GDM1 (cell line): ENCODE measurements around the gene MLN.
"Not testable (repeated sequence)": the region's sequence is repeated elsewhere in the genome, so short reads cannot be mapped to it uniquely, and the experiment has no call there.

ENCODE experiments used
- DNase-seq: peaks from one replicate; lab custom pipeline; 2025; lab: John Stamatoyannopoulos, UW

The MLN gene

DNA sequence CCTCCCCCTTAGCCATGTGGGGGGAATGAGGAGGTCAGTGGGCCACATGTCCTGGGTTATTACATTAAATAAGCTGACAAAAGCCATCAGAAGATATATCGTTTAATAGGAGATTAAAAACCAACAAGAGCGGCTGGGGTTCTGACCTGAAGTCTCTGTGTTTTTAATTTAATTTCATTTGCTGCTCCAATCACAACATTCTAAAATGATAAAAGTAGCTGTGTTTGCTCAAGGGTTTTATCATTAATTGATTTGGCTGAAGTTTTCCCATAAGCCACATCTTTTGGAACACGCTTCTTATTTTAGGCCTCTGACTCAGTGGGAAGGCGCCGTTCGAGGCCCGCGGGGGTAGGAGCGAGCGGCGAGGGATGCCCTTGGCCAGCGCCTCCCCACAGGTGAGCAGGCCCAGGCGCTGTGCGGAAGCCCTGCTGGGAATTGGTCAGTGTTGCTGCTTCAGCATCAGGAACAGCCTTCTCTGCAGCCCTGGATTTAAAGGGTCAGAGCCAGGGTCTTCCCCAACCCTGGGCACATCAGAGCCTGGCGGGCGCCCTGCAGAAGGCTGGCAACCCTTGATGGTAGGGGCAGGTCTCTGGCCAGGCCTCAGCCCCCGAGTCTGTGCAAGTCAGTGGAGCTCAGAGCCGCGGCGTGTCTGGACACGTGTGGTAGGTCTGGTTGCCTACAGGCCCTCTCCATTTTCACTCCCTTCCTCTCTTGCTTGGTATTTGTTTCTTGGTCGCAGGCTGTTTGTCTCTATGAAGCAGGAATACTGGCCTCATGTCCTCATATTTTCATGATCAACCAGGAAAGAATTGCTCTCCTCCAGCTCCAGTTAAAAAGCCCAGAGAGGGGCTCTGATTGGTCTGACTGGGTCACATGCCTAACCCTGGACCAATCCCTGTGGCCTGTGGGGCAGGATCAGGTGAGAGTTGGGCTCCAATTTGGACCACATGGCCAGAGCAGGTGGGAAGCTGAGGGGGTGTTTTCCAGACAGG is 30.9 kb upstream of the MLN start:
- no peak for DNase-seq

DNA sequence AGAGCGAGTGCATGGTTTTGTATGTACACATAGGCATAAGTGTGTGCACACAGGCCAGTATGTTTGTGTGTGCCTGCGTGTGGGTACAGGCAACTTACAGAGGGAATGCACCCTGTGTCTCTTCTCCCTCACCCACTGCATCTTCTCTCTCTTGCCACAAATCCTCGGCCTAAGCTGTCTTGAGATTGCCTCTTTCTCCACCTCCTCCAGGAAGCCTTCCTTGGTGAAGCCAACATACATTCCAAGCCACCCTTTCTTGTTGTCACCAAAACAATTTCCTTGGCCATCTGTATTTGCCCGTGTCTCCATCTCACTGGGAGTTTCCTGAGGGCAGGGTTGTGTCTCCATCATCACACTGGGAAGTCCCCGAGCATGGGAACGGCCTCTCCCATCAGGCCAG is 29.8 kb upstream of the MLN start:
- DNase-seq = no peak

DNA sequence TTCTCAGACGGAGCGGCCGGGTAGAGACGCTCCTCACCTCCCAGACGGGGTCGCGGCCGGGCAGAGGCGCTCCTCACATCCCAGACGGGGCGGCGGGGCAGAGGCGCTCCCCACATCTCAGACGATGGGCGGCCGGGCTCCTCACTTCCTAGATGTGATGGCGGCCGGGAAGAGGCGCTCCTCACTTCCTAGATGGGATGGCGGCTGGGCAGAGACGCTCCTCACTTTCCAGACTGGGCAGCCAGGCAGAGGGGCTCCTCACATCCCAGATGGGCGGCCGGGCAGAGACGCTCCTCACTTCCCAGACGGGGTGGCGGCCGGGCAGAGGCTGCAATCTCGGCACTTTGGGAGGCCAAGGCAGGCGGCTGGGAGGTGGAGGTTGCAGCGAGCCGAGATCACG is 29.0 kb upstream of the MLN start:
- DNase-seq = not testable (repeated sequence)

GRCh38 chr6:33831725-33832124 is 27.9 kb upstream of the MLN start:
- DNase-seq = not testable (repeated sequence)

DNA sequence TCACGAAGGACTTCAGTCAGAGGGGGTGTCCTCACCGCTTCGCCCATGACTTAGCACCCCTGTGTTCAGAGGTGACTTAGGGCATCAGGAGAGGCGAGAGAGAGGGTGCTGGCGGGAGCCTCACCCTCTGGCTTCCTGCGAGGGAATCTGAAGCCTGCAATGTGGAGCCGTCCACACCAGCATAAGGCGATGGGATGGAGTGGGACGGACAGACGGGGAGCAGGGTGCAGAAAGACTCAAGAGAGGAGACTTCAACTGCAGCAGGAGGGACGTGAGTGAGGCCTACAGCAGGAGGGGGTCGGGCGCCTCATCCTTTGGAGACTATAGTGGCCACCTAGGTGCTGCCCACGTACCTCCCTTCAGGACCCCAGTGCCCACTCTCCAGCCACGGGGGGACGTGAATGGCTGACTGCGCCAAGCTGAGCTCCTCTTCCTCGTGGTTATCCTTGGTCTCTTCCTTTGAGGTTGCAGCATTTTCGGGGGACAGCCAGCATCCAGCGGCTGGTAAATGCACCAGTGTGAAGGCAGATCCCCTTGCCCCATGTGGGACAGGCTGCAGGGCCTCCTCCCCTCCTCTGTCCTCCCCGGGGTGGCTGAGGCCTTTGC is 26.9 kb upstream of the MLN start:
- DNase-seq = no peak

DNA sequence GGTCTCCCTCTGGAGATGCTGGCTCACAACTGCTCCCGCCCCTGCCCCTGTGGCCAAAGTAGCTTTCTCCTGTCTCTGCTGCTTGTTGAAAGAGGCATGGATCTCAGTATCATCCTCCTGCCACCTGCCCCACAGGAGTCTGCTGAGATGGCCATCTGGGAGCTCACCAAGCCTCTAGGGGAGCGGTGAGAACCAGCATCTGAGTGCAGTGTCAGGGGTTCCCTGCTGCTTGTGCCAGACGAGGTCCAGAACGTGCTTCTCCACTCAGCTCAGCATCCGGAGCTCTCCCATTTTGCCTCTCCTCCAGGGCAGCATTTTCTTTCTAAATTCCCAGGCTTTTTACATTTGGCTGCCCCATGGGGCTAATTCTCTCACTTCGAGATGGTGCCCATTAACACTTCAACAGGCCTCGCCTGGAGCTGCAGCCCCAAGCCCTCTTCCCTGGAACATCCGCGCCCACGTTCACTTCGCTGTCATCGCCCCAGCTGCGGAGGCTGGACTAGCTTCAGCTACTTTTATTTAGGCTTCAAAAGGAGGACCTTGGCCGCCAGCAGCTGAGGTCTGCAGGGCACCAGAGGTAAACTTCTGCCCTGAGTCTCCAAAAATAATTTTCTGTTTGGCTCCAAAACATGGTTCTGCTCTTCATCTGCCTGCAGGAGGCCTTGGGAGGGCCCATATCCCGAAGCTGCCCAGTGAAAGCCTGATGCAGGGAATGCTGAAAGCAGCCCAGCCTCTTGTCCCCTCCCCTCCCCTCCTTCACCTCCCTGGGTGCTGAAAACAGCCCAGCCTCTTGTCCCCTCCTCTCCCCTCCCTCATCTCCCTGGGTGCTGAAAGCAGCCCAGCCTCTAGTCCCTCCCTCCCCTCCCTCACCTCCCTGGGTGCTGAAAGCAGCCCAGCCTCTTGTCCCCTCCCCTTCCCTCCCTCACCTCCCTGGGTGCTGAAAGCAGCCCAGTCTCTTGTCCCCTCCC is 25.2 kb upstream of the MLN start:
- DNase-seq = no peak

DNA sequence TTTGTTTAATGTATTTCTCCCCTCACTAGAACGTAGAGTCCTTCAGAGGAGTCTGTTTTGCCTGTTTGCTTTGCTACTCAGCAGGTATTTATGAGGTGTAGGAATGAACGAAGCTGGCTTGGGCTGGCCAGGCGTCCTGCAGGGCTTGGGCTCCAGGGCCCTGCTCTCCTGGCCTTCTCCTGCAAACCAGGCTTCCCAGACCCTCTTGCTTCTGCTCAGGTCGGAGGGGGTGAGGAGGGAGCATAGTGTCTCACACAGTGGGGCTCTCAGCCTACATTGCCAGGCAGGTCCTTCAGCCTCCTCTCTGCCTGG is 24.6 kb upstream of the MLN start:
- DNase-seq = no peak

GRCh38 chr6:33827546-33828451 is 24.0 kb upstream of the MLN start:
- no peak for DNase-seq

GRCh38 chr6:33826537-33826936 is 22.7 kb upstream of the MLN start:
- no peak for DNase-seq

DNA sequence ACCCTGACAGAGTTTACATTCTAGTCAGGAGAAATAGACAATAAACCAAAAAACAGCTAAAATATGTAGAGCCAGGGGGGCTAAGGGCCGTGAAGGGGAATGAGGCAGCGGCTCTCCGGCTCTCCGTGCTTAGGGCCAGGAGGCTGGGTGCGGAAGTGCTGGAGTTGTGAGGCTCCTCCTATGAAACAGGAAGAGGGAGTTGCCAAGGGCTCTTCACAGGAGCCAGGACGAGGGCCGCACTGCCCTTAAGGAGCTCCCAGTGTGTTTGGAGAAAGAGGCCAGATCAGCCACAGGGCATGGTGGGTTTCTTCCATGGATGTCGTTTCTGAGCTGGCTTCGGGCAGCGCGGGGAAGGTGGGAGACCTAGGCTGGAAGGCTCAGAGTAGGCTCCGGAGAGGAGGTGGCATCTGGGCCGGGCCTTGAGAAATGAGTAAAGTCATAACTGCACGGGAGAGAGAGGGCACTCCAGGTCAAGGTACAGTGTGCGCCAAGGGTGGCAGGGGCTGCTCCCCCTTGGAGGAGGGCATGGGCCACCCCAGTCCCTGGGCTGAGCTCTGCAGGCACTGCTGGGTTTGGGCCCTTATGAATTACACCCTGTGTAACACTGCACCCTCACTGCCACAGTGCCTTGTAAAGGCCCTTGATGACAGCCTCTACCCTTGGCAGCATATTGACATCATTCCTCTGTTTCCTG is 20.8 kb upstream of the MLN start:
- DNase-seq = no peak

DNA sequence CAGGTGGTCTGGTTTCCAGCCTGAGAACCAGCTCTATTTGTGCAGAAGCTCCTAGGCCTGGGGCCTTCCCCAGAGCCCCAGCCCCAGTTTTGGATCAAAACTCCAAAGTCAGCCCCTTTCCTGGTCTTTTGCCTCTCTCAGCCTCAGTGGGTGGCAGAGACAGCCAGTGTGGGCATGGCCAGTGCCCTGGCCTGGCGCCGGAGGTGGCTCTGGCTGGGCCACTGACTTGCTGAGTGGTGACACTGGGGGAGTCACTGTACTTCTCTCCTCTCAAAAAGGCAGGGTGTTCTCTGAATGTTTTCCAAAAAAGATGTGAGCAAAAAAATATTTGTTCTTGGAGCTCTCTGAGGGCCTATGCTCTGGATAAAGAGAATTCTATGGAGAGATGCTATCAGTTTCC is 20.0 kb upstream of the MLN start:
- no peak for DNase-seq

DNA sequence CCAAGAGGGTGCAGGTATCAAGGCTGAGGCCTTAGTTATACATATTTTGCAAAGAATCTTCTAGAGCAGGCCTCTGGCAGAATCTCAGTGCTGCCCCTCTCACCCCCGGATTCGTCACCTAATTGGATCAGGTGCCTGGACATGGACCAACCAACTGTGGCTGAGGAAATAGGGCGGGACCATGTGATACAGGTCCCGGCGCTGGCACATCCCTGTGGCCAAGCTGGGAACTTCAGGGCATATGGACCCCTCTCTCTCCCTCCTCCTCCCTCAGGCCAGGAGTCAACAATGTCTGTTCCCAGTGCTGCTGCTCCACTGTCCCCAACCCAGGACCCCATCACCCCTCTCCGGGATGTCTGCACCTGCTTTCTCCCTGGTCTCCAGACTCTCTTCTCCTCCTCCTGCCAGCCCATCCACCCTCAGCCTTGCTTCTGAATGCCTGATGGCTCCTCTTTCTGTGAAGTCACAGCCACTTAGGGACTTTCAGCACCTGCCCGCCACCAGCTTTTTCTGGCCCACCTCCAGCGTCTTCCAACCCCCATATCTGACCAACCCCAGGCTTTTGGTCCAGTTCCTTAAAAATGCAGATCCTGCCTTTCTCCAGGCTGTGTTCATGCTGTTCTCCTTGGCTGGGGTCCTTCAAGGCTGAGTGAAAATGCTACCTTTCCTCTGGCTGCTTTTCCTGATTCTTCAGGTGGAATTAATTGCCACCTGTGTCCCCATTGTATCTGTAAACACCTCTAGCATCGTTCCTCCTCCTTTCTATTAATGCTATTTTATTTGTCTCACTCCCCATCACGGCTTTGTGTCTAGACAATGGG is 19.0 kb upstream of the MLN start:
- no peak for DNase-seq

DNA sequence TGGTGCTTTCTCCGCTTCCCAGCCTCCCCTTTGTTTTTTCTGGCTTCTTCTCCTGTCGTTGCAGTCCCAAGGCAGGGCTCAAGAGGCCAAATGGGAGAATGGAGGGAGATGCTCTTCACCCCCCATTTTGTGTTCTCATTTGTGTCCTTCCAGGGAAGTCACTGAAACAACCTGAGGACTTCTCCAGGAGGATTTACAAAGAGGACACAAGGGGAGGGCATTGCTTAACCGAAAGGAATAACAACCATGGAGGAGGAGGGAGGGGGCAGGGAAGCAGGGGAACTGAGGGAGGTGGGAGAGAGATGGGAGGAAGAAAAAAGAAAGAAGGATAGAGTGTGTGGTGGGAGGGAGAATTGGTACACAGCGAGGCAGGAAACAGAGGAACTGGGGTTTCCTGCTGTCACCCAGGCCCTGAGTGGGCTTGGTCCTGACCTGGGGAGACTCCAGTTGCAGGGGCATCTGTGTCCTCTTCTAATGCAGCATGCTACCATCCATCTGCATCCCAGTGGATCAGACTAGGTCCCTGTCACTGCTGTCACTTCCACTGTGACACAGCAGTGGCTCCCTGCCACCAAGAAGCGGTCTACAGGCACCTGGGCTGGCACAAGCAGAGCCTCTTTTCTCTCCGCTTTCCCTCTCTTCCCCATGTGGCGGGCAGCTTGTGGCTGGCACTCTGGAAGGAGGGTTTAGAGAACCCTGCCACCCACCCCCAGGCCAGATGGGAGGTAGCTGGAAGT is 17.1 kb upstream of the MLN start:
- peak; percentile 38 for DNase-seq

GRCh38 chr6:33820243-33820642 is 16.4 kb upstream of the MLN start:
- DNase-seq = no peak

DNA sequence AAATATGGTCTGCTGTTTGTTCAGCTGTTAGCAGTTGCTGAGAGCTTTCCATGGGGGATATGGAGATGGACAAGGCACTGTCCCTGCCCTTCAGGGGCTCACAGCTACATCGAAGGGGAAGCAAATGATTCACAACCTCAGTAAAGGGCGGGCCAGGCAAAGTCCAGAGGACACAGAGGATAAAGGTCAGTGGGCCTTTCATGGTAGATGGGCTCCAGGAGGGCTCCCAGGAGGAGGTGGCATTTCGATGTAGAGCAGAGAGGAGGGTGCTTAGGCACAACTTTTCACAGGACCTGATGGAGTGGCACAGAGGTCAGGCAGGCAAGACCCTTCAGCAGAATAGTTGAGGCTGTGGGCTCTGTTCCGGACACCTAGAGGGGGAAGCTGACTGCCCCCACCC is 15.2 kb upstream of the MLN start:
- DNase-seq = no peak

GRCh38 chr6:33818293-33818692 is 14.5 kb upstream of the MLN start:
- DNase-seq = no peak

DNA sequence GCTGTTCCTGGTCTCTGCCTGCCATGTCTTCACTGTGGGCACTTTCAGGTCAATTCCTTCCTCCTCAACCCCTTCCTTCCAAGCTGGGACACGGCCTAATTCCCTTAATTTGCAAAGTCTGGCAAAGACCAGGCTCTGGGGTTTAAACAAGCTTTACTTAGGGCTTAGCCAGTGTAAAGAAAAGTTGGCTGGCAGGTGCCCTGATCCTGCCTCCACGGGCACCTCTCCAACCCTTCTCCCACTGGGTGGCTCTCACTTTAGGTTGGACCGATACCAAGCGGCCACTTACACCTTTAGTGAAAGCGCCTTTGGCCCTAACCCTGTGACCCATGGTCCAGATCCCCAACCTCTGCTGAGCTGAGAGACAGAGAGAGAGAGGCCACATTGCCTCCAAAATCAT is 13.7 kb upstream of the MLN start:
- DNase-seq = no peak

DNA sequence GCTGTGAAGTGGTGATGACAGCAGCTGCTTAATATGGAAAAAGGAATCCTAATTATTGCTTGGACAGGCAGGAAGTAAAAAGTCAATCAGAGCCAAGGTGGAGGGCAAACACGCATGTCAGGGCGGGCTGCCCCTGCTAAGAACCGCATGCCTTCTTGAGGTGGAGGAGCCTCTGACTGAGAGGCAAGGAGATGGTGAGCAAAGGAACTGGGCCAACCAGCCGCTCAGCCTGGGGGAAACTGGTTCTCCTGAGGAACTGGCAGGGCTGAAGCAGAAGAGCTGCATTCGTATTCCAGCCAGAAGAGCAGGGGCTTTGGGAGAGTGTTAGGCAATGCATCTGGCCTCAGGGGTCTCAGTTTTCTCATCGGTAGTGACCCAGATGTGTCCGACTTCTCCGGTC is 13.1 kb upstream of the MLN start:
- DNase-seq = no peak

DNA sequence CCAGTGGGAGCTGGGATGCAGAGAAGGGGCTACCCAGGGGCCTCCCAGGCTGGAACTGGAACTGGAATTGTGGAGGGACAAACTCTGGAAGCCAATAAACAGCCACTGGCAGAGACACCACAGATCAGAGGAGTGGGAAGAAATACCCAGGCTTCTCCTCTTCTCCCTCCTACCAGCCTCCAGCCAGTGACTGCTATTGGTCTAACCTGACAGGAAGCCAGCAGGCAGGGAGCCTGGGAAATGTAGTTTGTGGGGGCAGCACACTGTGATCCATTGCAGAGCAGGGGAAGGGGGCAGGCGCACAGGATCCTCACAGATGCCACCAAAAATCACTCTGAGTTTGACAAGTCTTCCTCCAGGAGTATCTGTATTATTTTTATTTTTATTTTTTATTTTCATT is 12.1 kb upstream of the MLN start:
- DNase-seq = peak; percentile 38
